Ovary (tissue), 3 donors: ENCODE data around the gene PLEKHM3.

Experiments used
- EP300 ChIP-seq: sonication (generic); formaldehyde crosslinking; IDR thresholded peaks from one replicate; pipeline ENCODE4 v1.6.1; 2017; ENCODE audit warnings: antibody characterized with exemption
- POLR2A ChIP-seq: fragments of 450-650 bp; IDR thresholded peaks from one replicate; pipeline ENCODE4 v1.6.1; 2017; ENCODE audit warnings: antibody characterized with exemption, mild to moderate bottlenecking, moderate library complexity
- TF ChIP-seq, protein P1 (sequence below), 3 donors: fragments of 450-650 bp in 2 of 3; fragments of 200-600 bp in 1 of 3; IDR thresholded peaks; one replicate each; pipeline versions ENCODE4 v1.5.1 to v1.8.0; 2016 to 2022; ENCODE audit warnings: antibody characterized with exemption in 3 of 3, mild to moderate bottlenecking in 1 of 3
- donor health status: DM: no; HTN: no; CAD: no.

DNA sequence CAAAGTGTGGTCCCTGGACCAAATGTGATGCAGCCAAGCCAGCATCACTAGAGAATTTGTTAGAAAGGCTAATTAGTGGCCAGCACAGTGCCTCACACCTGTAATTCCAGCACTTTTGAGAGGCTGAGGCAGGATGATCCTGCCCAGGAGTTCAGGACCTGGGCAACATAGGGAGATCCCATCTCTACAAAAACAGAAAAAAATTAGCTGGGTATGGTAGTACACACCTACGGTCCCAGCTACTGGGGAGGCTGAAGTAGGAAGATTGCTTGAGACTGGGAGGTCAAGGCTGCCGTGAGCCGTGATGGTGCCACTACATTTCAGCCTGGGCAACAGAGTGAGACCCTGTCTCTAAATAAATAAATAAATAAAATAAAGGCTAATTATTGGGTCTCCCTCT is 185.8 kb downstream of the PLEKHM3 start:
- TF ChIP-seq, protein P1, sequence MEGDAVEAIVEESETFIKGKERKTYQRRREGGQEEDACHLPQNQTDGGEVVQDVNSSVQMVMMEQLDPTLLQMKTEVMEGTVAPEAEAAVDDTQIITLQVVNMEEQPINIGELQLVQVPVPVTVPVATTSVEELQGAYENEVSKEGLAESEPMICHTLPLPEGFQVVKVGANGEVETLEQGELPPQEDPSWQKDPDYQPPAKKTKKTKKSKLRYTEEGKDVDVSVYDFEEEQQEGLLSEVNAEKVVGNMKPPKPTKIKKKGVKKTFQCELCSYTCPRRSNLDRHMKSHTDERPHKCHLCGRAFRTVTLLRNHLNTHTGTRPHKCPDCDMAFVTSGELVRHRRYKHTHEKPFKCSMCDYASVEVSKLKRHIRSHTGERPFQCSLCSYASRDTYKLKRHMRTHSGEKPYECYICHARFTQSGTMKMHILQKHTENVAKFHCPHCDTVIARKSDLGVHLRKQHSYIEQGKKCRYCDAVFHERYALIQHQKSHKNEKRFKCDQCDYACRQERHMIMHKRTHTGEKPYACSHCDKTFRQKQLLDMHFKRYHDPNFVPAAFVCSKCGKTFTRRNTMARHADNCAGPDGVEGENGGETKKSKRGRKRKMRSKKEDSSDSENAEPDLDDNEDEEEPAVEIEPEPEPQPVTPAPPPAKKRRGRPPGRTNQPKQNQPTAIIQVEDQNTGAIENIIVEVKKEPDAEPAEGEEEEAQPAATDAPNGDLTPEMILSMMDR (IDR thresholded peaks at IDR 0.05): no peak
- no peak for TF ChIP-seq POLR2A
- no peak for TF ChIP-seq EP300
